Upper lobe of left lung (tissue), 4 donors: Measurements from ENCODE around the gene TMEM267.

Experiments
- CTCF ChIP-seq, 6 experiments: fragments of 450-650 bp in 4 of 6; fragments of 200-600 bp in 2 of 6; sonication (generic) in 2 of 6; IDR thresholded peaks; one replicate each; pipeline ENCODE4 v1.5.1; 2016 to 2019; ENCODE audit warnings: antibody characterized with exemption in 6 of 6
- EP300 ChIP-seq, 4 donors: sonication (generic); formaldehyde crosslinking; IDR thresholded peaks; one replicate each; pipeline ENCODE4 v1.5.1; 2017; ENCODE audit warnings: antibody characterized with exemption in 4 of 4, control low read depth in 2 of 4
- POLR2A ChIP-seq, 4 donors: fragments of 450-650 bp; IDR thresholded peaks; one replicate each; pipeline ENCODE4 v1.5.1; 2016 to 2017; ENCODE audit warnings: antibody characterized with exemption in 4 of 4, mild to moderate bottlenecking in 2 of 4
- POLR2AphosphoS5 ChIP-seq, 2 donors: sonication (generic); formaldehyde crosslinking; IDR thresholded peaks; one replicate each; pipeline ENCODE4 v1.5.1; 2017; ENCODE audit warnings: antibody characterized with exemption in 2 of 2

GRCh38 chr5:43429016-43429415, 54.6 kb downstream of the TMEM267 start:
- TF ChIP-seq CTCF (IDR thresholded peaks at IDR 0.05) (no peak), POLR2AphosphoS5 (IDR thresholded peaks at IDR 0.05) (no peak), POLR2A (IDR thresholded peaks at IDR 0.05) (no peak), EP300 (IDR thresholded peaks at IDR 0.05) (no peak)
